Uterus (tissue), 2 donors: Measurements from ENCODE around the gene CTDSP1.

Experiments used
- CTCF ChIP-seq, 4 experiments: fragments of 200-600 bp in 2 of 4; fragments of 450-650 bp in 2 of 4; sonication (generic) in 2 of 4; IDR thresholded peaks; one replicate each; pipeline ENCODE4 v1.5.1; 2016 to 2019; ENCODE audit warnings: antibody characterized with exemption in 4 of 4, mild to moderate bottlenecking in 2 of 4, moderate library complexity in 1 of 4
- POLR2A ChIP-seq, 2 donors: fragments of 450-650 bp; IDR thresholded peaks; one replicate each; pipeline ENCODE4 v1.6.1; 2016; ENCODE audit warnings: antibody characterized with exemption in 2 of 2, mild to moderate bottlenecking in 1 of 2, moderate library complexity in 1 of 2

- TF ChIP-seq CTCF (IDR thresholded peaks at IDR 0.05) = no peak
- TF ChIP-seq POLR2A (IDR thresholded peaks at IDR 0.05) = no peak
Observed at GRCh38 chr2:218434456-218434855, 34.8 kb downstream of the CTDSP1 start.
